HepG2 (cell line): Measurements from ENCODE around the gene FSD1. TPM values are rescaled to one million over a fixed set of nuclear protein-coding genes. Genes with fewer than 3 reads are reported as not detected.
A peak's percentile ranks its signal among the peaks of the same experiment; 100 is the strongest.

Experiments
- BORCS8-MEF2B ChIP-seq: sonication (generic); formaldehyde crosslinking; IDR thresholded peaks from 2 replicates; pipeline ENCODE4 v1.8.0; 2022; ENCODE audit warnings: mild to moderate bottlenecking, missing genetic modification reagents
- FOXO1 ChIP-seq: sonication (generic); formaldehyde crosslinking; IDR thresholded peaks from 2 replicates; pipeline ENCODE4 v1.4.0; 2020; ENCODE audit warnings: missing genetic modification reagents
- SNAPC4 ChIP-seq: sonication (generic); formaldehyde crosslinking; IDR thresholded peaks from 2 replicates; pipeline ENCODE4 v1.4.0; 2020; ENCODE audit warnings: mild to moderate bottlenecking, missing genetic modification reagents
- SP1 ChIP-seq, 2 experiments: fragments of 450-650 bp in 1 of 2; sonication (generic) in 1 of 2; formaldehyde crosslinking in 1 of 2; IDR thresholded peaks; 2 replicates each; pipeline versions ENCODE4 v1.4.0 to v1.6.1; 2016 to 2020; ENCODE audit warnings: missing genetic modification reagents in 1 of 2
- SP4 ChIP-seq: sonication (generic); formaldehyde crosslinking; IDR thresholded peaks from 2 replicates; pipeline ENCODE4 v1.8.1; 2023; ENCODE audit warnings: mild to moderate bottlenecking, missing genetic modification reagents
- SRY ChIP-seq: sonication (generic); formaldehyde crosslinking; IDR thresholded peaks from 2 replicates; pipeline ENCODE4 v1.8.0; 2022; ENCODE audit warnings: mild to moderate bottlenecking, missing genetic modification reagents
- ZBTB49 ChIP-seq: sonication (generic); formaldehyde crosslinking; IDR thresholded peaks from 2 replicates; pipeline ENCODE4 v1.4.0; 2020; ENCODE audit warnings: missing genetic modification reagents, borderline replicate concordance
- ZNF451 ChIP-seq: sonication (generic); formaldehyde crosslinking; IDR thresholded peaks from 2 replicates; pipeline ENCODE4 v1.5.0; 2020; ENCODE audit warnings: mild to moderate bottlenecking, missing genetic modification reagents
- ZNF607 ChIP-seq: sonication (generic); formaldehyde crosslinking; IDR thresholded peaks from 2 replicates; pipeline ENCODE4 v1.5.1; 2020; ENCODE audit warnings: missing genetic modification reagents, mild to moderate bottlenecking, borderline replicate concordance
- ZNF609 ChIP-seq: sonication (generic); formaldehyde crosslinking; IDR thresholded peaks from 2 replicates; pipeline ENCODE4 v1.4.0; 2020; ENCODE audit warnings: mild to moderate bottlenecking, missing genetic modification reagents, borderline replicate concordance
- ZNF678 ChIP-seq: sonication (generic); formaldehyde crosslinking; IDR thresholded peaks from 2 replicates; pipeline ENCODE4 v1.4.0; 2020; ENCODE audit warnings: mild to moderate bottlenecking, missing genetic modification reagents
- polyA plus RNA-seq, 8 experiments: library from polyadenylated mRNA; depleted of rRNA in 3 of 8; stranded (reverse) in 7 of 8; unstranded in 1 of 8; fragments of >200 nt; fragmentation: Illumina TruSeq in 4 of 8; extraction: Trizol in 4 of 8; gene quantifications; 2 replicates each; pipeline versions ENCODE4 v1.2.1 to v1.2.3, GENCODE V29; 2011 to 2016; ENCODE audit warnings: low read depth in 4 of 8, missing spikeins in 1 of 8, mixed read lengths in 1 of 8; ENCODE audit not compliant: insufficient read depth in 1 of 8
- total RNA-seq, 5 experiments: library from RNA; depleted of rRNA; stranded (reverse); fragments of >200 nt; fragmentation: Illumina TruSeq; extraction: Trizol; gene quantifications; 2 replicates each; pipeline ENCODE4 v1.2.3, GENCODE V29; 2016; ENCODE audit warnings: low read depth in 1 of 5
- TF ChIP-seq, protein P1 (sequence below): sonication (generic); formaldehyde crosslinking; IDR thresholded peaks from 2 replicates; pipeline ENCODE4 v1.4.0; 2020; ENCODE audit warnings: missing genetic modification reagents

Gene FSD1
- total and polyA plus RNA-seq, 2 of the 13 experiments (the other 11 are each of a cell fraction or from before 2014, with no cell fraction given) = 0.29 to 0.66 TPM

DNA sequence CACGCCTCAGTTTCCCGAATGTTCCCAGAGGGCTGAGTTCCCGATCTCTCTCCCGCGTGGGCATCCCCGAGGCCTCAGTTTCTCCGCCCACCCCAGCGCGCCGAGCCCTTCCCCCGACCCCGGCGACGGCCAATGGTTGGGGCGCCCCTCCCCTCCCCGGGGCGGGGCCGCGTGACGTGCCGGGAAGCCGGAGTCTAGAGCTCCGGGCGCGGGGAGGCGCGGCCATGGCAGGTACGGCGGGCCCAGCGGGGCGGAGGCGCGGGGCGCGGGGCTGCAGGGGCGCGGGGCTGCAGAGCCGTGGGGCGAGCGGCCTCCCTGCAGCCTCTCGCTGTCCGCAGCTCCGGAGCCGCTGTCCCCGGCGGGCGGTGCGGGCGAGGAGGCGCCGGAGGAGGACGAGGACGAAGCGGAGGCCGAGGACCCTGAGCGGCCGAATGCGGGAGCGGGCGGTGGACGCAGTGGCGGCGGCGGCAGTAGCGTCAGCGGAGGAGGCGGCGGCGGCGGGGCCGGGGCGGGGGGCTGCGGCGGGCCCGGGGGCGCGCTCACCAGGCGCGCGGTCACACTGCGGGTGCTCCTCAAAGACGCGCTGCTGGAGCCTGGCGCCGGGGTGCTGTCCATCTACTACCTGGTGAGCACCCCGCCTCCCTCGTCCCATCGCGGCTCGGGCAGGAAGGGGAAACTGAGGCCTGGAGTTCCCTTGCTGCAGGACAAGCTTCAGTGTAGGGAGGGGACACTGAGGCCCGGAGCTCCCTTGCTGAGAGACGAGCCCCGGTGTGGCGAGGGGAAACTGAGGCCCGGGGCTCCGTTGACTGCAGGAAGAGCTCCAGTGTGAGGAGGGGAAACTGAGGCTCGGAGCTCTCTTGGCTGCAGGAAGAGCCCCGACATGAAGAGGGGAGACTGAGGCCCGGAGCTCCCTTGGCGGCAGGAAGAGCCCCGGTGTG lies 39.2 kb downstream of the FSD1 start, which contains the start of gene MPND (continued):
- TF ChIP-seq SP1 (IDR thresholded peaks at IDR 0.05) (no peak), SP1 (CRISPR knock-in tag; IDR thresholded peaks at IDR 0.05) (peak; percentile 92), BORCS8-MEF2B (CRISPR knock-in tag) (peak; percentile 40; the same call in 1 of the 2 replicates), FOXO1 (no peak), ZNF607 (0 out of 2 replicates have a peak, but pooled peaks have one; percentile 12), SP4 (CRISPR knock-in tag) (peak; percentile 86), SNAPC4 (CRISPR knock-in tag) (no peak), ZBTB49 (CRISPR knock-in tag) (no peak), ZNF451 (CRISPR knock-in tag) (0 out of 2 replicates have a peak, but pooled peaks have one; percentile 2), ZNF678 (CRISPR knock-in tag) (peak; percentile 10; the same call in 1 of the 2 replicates), ZNF609 (no peak), SRY (0 out of 2 replicates have a peak, but pooled peaks have one; percentile 43)
- TF ChIP-seq, protein P1, sequence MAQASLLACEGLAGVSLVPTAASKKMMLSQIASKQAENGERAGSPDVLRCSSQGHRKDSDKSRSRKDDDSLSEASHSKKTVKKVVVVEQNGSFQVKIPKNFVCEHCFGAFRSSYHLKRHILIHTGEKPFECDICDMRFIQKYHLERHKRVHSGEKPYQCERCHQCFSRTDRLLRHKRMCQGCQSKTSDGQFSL (CRISPR knock-in tag) = no peak
